GM18505 (cell line): Measurements from ENCODE around the gene RBM18.

Experiments
- ATAC-seq: cut with Tn5 transposase; IDR thresholded peaks from one replicate; pipeline ENCODE4 v1.9.1; 2021; ENCODE audit not compliant: unreplicated experiment
- POLR2A ChIP-seq: IDR thresholded peaks from 4 replicates; pipeline ENCODE4 v1.6.1; 2011; ENCODE audit warnings: borderline replicate concordance; ENCODE audit not compliant: insufficient read depth, insufficient read length; ENCODE audit errors: extremely low read depth

Gene RBM18

GRCh38 chr9:122276096-122276495 lies 11.5 kb upstream of the RBM18 start:
- no peak for TF ChIP-seq POLR2A

GRCh38 chr9:122274055-122274454 lies 9.4 kb upstream of the RBM18 start:
- TF ChIP-seq POLR2A, result no peak
- no peak for ATAC-seq

More at GRCh38 chr9:122276096-122276495, 11.5 kb upstream of the RBM18 start:
- no peak for ATAC-seq

DNA sequence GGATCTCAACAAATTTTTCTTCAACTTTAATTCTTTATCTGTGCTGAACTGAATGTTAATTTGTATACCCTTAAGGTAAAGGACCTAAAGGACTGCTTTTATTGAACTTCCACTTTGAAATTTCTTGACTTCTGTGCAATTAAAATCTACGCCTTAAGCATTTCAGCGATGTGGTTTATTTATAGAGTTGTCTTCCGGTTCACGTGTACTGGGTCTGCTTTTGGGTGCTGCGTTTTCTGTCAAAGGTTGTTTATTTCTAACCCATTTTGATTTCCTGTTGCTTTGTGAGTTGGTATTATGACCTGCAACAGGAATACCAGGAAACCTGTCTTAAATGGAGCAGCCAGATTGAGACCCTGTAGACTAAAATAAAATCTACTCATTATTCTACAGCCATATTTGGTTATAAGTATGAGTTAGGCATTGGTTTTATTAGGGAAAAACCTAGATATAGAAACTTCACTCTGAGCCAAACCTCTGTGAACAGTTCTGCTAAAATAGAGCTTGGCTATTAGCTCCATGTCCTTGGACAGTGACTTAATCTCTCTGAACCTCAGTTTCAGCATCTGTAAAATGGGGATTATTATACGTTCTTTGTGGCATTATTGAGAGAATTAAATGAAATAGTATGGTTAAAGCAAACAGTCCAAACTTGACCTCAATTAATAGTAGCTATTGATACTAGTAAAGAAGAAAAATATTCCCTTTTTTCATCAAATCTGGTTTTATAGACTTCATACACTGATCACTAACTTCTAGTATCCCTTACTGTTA lies 3.6 kb upstream of the RBM18 start:
- ATAC-seq, result no peak
- TF ChIP-seq POLR2A, result no peak

- TF ChIP-seq POLR2A, result no peak
- peak; percentile 20 for ATAC-seq
Observed at GRCh38 chr9:122265149-122265915, 692 bp upstream of the RBM18 start.

DNA sequence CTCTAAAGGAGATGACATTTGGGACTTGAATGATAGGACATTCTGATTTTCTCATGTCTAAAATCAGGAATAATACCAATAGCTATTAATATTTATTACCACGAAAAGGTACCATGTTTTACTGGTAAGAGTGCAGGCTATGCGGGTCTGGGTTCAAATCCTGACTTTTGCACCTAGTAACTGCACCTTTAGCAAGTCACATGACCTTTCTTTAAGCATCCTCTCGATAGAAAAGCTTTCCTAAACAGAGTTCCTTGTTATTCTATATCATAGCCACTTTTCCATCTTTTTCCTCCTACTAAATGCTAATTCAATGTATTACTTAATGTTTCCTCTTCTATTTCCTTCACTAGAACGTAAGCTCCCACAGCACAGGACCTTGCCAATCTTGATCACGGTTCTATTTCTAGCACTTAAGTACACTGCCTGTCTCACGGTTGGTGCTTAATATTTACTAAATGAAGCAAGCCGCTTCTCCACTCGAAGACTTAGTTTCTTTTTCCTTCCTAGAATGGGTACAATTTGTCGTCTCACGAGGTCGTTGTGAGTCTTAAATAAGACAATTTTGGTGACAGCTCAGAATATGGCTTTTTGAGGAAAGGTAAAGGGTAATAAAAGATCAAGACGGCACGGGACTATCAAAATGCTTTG lies 816 bp downstream of the RBM18 start:
- TF ChIP-seq POLR2A, result no peak
- ATAC-seq, result no peak

DNA sequence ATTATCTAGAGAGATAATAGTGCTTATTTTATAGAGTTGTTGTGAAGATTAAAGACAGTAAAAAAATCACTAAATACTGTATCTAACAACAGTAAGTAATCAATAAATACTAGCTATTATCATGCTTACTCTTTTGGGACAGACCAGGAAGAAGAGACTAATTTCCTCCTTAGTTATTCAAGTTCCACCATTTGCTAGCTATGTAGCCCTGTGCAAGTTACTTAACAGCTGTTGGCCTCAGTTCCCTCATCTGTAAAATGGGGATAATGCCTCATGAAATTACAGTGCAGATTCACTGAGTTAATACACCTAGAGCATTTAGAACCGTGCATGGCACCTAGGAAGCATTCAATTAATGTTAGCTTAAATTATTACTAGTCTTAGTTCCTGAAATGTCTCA lies 2.6 kb downstream of the RBM18 start:
- TF ChIP-seq POLR2A, result no peak
- no peak for ATAC-seq

DNA sequence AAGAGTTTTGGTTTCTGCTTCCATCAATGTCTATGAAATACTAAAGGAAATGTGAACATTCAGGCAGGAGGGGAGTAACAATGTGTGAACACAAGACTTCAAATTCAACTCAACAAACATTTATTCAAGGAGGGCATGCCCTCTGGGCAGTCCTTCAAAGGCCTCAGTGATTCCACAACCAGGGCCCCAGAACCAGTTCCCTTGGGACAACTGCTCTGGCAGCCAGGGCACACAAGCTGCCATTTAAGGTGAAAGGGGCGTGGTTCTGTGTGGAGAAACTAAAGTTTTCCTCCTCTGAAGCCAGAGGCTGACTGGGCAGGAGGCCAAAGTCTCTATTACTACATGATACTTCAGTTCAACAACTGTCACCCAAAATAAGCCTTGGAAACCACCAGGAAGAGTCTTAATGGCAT lies 3.2 kb downstream of the RBM18 start:
- no peak for ATAC-seq
- TF ChIP-seq POLR2A, result no peak

DNA sequence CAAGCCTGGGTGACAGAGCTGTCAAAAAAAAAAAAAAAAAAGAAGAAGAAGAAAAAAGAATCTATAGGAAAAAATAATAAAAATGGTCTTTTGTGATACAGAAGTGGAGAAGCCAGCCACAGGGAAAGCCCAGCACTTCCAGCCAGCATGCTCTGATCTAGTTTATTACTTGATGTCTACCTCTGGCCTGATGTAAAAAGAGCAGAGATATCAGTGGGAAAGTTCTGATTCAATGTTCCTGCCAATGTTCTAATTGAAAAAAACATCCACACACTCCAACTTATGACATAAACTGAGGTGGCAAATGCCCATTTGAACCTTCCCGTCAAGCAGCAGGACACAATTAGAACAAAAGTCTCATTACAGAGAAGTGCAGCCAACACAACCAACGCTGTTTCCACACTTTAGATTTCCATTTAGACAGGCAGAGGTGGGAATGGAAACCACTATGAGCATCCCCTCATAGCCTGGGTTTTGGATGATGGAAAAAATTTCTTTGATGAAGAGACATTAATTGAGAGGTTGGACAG lies 5.7 kb downstream of the RBM18 start:
- no peak for ATAC-seq
- TF ChIP-seq POLR2A, result no peak

DNA sequence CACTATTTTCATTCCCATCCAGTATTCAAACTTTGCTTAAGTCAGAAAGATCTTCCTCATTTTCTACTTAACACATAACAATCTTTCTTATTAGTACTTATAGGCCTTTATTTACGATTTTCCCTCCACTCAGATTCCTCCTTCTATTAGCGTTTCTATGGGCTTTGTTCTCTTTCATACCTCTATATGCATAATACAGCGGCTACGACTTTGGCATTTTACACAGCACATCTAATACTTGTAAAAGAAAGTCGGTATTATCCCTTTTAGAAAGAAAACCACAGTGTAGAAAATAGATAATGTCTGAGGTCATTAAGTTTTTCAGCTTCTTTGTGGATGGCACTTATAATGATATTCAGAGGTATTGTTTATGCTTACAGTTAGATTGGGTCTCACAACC lies 8.4 kb downstream of the RBM18 start:
- TF ChIP-seq POLR2A, result no peak
- ATAC-seq, result no peak

DNA sequence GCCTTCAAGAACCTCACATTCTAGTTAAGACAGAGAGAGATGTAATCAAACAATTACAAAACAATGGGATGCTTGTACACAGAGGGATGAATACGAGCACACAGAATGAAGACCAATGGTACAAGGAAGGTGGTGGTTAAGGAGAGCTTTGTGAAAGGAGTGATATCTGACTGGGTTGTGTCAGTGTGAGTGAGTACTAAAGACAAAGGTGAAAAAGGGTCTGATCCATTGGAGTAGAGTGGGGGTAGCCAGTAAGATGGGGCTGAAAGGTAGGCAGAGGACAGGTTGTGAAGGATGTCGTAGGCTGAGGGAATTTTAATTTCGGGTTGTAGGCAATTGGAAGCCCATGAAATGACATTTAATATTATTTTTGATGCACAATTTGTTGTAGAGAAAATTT lies 9.9 kb downstream of the RBM18 start:
- no peak for ATAC-seq
- no peak for TF ChIP-seq POLR2A

DNA sequence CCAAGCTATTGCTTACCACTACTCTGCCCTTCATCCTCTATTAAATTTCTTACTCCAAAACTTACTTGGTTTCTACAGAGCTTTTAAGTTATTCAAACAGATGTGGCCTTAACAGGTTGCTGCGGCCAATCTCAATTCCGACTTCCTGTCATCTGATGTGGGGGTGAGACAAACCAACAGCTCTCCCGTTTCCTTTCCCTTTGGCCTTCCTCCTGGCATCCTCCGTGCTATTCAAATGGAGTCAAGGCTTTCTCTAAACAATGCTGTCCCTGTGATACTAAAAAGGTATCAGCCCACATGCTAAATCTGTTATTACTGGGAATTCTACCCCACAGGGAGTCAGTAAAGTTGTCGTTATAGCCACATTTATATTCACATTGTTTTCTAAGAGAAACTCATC lies 11.8 kb downstream of the RBM18 start:
- no peak for ATAC-seq
- no peak for TF ChIP-seq POLR2A

GRCh38 chr9:122251351-122251750 lies 13.3 kb downstream of the RBM18 start:
- TF ChIP-seq POLR2A, result no peak

DNA sequence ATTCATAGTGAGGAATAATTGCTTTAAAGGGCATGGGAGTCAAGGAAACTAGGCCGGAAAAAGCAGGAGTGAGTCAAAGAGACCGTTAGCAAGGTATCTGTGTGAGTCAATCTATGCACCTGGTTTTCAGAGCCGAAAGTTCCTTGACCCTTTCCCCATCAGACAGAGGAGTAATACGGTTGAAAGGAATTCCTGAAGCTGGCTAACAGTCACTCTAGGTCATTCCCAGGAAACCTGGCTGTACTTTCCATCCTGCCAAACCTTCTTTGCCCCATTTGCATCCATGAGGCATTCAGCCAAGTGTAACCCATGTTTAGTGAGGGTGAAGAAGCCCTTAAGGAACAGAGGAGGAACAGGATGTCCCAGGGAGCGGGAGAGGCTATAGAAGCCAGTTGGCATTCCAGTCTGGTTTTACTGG lies 16.2 kb downstream of the RBM18 start:
- ATAC-seq, result no peak
- no peak for TF ChIP-seq POLR2A

More at GRCh38 chr9:122251351-122251750, 13.3 kb downstream of the RBM18 start:
- ATAC-seq, result no peak
